COLO829 (cell line): ENCODE measurements around the gene MCOLN1.
"Not testable (repeated sequence)": the region's sequence is repeated elsewhere in the genome, so short reads cannot be mapped to it uniquely, and the experiment has no call there.

Source experiments
- DNase-seq: peaks from one replicate; pipeline ENCODE4 v3.0.0; 2012; ENCODE audit warnings: low spot score

MCOLN1 gene

DNA sequence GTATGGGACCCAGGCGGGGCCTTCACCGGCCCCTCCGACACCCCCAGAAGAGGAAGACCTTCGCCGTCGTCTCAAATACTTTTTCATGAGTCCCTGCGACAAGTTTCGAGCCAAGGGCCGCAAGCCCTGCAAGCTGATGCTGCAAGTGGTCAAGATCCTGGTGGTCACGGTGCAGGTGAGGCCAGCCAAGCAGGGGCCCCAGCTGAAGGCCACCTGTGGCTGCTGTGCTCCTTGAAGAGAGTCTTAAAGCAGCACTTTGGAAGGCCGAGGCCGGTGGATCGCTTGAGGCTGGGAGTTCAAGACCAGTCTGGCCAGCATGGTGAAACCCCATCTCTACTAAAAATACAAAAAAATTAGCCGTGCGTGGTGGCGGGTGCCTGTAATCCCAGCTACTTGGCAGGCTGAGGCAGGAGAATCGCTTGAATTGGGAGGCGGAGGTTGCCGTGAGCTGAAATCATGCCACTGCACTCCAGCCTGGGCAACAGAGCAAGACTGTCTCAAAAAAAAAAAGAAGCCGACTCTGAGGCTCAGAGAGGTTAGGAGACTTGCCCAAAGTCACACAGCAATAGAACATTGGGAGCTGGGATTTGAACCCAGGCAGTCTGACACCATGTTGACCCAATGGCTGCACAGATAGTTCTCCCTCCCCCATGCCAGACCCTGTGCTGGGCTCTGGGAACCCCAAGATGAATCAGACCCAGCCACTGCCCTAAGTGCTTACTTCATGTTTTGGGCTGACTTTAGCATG lies 2.7 kb downstream of the MCOLN1 start:
- DNase-seq, result no peak

DNA sequence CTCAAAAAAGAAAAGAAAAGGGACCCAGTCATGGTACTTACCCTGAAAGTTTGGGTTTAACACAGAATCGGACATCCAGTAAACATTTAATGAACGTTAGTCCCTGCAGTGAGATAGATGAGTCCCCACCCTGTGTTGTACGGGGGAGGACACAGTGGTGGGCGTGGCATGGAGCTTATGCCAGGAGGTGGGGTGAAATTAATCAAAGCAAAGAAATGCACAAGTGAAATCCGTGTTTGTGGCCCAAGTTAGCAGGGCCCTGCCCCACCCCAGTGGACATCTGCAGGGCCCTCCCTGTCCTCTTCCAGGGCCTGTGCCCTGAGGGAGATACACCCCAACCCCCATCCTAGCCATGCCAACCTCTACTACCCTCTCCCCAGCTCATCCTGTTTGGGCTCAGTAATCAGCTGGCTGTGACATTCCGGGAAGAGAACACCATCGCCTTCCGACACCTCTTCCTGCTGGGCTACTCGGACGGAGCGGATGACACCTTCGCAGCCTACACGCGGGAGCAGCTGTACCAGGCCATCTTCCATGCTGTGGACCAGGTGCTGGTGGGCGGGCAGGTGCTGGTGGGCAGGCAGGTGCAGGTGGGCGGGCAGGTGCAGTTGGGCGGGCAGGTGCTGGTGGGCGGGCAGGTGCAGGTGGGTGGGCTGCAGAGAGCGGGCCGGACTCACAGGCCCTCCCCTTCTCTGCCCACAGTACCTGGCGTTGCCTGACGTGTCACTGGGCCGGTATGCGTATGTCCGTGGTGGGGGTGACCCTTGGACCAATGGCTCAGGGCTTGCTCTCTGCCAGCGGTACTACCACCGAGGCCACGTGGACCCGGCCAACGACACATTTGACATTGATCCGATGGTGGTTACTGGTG lies 3.9 kb downstream of the MCOLN1 start:
- no peak for DNase-seq

DNA sequence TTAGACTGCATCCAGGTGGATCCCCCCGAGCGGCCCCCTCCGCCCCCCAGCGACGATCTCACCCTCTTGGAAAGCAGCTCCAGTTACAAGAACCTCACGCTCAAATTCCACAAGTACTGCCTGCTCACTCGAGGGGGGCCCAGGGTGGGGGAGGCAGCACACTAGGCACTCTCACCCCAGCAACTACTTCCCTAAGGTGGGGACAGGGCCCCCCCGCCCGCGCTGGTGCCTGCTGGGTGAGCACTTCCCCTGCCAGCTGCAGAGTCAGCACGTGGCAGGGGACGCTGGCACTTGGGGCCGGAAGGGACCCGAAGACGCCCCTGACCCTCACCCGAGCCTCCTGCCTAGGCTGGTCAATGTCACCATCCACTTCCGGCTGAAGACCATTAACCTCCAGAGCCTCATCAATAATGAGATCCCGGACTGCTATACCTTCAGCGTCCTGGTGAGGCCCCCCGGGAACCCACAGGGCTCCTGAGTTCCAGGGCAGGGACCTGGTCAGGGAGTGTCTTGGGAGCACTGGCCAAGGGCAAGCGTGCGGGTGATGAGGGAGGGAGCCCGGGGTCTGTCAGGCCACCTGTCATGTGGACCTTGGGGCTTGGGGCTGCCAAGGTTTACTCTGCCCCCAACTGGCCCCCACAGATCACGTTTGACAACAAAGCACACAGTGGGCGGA lies 5.2 kb downstream of the MCOLN1 start:
- no peak for DNase-seq

DNA sequence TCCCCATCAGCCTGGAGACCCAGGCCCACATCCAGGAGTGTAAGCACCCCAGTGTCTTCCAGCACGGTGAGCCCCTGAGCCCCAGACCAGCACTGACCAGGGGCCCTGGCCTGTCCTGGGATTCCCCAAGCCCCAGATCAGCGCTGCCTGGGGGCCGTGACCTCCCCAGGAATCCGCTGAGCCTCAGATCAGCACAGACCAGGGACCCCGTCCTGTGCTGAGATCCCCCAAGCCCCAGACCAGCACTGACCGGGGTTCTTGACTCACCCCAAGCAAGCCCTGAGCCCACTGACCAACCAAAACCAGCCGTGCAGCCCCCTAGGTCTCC lies 5.7 kb downstream of the MCOLN1 start:
- no peak for DNase-seq

DNA sequence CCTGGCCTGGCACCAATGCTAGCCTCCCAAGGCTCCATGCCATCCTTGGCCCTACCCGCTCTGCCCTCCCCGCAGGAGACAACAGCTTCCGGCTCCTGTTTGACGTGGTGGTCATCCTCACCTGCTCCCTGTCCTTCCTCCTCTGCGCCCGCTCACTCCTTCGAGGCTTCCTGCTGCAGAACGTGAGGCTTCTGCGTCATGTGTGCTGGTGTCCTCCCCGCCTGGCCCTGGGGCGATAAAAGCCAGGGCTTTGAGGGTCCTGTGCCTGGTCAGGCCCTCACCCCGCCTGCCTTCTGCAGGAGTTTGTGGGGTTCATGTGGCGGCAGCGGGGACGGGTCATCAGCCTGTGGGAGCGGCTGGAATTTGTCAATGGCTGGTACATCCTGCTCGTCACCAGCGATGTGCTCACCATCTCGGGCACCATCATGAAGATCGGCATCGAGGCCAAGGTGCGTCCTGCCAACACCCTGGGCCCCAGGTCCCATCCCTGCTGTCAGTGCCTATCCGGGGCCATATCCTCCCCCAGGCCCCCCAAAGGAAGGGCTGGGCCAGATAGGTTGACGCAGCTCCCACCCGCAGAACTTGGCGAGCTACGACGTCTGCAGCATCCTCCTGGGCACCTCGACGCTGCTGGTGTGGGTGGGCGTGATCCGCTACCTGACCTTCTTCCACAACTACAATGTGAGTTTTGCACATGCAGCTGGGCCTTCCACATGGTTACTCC lies 6.3 kb downstream of the MCOLN1 start:
- DNase-seq, result no peak

DNA sequence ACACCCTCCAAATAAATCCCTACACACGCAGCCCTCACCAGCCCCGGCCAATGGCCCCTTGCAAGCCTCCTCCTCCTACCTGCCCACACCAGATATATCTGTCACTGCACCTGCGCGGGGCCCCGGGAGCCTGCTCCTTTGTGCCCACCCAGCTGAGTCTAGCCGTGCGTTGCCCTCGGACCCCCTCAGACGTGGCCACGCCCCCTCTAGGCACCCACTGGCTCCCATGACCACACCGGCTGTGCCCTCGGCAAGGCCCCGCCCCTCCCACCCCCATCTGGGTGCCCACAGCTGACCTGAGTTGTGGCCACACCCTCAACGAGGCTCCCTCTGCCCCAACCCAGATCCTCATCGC lies 6.8 kb downstream of the MCOLN1 start:
- DNase-seq, result no peak

DNA sequence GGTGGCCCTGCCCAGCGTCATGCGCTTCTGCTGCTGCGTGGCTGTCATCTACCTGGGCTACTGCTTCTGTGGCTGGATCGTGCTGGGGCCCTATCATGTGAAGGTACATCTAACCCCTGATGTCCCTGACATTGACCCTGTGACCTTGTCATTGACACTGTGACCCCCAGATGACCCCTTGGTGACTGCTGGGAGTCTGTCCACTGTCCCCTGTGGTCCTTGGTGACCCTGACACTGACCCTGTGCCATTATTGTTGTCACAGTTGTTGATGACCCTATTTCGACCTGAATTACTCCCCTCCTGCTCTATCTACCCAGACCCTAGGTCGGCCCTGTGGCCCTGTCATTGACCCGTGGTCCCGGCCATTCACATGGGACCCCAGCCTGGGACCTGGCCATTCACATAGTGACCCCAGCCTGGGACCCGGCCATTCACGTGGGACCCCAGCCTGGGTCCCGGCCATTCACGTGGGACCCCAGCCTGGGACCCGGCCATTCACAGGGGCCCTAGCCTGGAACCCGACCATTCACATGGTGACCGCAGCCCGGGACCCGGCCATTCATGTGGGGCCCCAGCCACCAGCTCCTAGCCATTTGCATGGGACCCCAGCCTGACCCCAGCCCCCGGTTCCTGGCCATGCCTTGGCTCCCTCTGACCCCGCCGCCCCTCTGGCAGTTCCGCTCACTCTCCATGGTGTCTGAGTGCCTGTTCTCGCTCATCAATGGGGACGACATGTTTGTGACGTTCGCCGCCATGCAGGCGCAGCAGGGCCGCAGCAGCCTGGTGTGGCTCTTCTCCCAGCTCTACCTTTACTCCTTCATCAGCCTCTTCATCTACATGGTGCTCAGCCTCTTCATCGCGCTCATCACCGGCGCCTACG lies 7.4 kb downstream of the MCOLN1 start:
- no peak for DNase-seq

DNA sequence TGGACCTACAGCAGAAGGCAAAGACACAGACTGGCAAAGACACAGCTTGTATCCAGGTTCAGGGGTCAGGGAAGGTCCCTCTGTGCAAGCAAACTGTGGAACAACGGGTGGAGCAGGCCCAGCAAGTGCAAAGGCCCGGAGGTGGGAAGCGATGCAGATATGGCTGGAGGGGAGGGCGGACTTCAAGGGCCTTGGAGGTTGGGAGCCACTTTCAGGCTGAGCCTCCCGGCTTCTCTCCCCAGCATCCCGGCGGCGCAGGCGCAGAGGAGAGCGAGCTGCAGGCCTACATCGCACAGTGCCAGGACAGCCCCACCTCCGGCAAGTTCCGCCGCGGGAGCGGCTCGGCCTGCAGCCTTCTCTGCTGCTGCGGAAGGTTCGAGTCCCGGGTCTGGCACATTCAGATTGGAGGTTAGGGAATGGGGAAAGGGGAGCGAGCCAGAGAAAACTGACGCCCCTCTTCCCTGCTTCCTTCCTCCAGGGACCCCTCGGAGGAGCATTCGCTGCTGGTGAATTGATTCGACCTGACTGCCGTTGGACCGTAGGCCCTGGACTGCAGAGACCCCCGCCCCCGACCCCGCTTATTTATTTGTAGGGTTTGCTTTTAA lies 11.0 kb downstream of the MCOLN1 start:
- DNase-seq, result no peak

DNA sequence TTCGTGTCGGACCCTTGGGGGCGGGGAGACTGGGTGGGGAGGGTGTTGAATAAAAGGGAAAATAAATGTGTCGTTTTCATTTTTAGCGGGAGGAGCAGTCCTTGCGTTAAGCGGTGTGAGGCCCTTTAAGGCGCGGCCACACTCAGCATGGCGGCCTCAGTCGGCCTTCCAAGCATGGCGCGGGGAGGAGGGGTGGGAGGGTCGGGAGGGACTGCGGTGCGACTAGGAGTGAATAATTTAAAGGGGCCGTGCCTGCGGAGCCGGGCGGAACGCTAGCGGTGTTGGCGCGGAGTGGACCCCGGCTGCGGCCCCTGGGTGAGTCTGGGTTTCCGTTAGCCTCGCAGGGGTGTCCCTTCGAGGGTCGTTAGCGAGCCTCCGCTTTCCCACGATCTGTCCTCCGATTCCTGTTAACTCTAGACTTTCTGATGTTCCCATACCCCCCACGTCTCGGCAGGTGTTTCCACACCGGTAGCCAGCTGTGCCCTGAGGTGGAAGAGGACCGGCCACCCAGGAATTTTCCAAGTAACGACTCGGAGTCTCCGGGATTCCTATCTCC lies 11.6 kb downstream of the MCOLN1 start:
- DNase-seq, result peak; percentile 74

DNA sequence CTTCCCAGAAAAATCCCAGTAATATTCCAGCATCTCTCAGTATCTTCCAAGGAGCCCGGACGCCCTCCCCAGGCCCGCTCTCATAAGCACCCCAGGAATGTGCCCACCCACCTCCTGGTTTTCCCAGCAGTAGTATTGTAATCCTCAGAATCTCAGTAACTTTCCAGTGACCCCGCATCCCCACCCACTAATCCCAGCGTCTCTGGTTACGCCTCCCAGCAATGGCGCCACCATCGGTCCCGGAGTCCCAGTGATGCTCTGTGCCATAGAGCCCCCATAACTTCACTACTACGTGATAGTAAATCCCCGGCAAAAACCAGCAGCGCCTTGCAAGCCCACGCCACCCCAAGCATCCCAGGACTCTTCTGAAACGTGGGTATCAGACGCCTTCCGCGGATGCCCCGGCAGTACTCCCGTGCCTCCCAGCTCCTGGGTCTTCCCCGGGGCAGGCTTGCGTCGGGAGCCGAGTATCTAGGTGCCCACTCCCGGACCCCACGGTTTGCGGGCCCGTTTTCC lies 12.2 kb downstream of the MCOLN1 start:
- no peak for DNase-seq

DNA sequence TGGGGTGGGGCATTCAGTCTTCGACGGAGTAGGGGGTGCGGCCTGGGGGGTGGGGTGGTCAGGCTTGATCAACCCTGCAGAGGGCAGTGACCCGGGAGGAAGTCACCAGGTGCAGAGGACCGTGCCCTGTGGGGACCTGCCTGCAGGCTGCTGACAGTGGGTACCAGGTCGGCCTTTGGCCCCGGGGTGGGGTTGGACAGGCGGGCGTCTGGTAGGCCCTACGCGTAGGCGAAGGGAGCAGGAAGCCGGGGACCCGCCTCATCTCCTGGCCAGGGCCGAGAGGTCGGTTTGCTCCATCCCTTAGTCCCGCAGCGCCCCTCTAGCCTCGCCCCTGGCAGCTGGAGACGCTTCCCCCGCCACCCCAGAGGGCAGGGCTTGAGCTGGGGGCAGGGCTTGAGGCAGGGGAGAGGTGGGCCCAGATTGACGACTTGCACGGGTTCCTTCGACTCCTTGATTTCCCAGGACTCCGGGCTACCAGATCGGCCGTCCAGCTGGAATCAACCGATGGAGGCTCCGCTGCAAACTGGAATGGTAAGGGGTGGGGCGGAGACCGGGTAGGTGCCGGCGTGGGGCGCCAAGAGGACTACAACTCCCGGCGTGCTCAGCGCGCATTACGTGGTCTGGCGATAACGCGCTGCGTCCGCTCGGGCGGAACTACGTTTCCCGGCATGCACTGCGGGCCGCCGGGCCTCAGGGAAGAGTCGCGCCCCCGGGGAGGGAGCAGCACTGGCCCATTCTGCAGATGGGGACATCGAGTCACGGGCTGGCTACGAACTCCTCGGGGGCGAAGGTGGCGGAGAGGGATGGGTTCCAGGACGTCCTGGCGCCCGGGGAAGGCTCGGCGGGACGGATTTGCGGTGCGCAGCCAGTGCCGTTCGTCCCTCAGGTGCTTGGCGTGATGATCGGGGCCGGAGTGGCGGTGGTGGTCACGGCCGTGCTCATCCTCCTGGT lies 12.9 kb downstream of the MCOLN1 start, which contains the start of gene PNPLA6:
Gene PNPLA6 (plus strand): TSS at position 671 of the 951 bp plus-strand sequence. CDS start 72 bp downstream, at position 743.
- DNase-seq, result peak; percentile 93

DNA sequence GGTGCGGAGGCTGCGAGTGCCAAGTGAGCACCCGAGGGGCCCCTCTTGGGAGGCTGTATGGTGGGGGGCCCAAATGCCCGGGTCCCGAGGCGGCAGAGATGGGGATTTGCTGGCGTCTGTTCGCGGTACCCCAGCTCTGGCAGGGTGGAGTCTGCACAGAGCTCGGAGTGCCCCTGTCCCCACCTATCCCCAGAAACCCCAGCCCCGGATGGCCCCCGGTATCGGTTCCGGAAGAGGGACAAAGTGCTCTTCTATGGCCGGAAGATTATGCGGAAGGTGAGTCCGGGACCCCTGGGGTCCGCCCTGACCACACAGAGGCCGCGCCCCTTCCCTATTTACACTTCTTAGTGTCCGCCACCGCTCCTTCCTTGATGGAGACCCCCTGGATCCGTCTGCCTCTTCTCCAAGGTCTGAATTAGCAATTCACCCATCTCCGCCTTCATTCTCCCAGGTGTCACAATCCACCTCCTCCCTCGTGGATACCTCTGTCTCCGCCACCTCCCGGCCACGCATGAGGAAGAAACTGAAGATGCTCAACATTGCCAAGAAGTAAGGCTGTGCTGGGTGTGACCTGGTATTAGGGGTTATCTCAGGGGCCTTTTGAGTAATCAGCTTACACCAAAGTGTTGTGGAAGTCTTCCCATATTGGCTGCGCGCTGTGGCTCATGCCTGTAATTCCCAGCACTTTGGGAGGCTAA lies 13.7 kb downstream of the MCOLN1 start:
- no peak for DNase-seq

DNA sequence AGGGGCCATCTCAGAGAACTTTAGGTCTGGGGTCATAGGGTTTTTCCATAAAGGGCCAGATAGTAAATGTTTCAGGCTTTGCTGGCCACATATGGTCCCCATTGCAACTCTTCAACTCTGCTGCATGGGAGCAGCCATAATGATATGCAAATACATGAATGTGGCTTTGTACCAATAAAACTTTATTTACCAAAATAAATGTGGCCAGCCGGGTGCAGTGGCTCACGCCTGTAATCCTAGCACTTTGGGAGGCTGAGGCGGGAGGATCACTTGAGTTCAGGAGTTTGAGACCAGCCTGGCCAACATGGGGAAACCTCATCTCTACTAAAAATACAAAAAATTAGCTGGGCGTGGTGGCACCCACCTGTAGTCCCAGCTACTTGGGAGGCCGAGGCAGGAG lies 16.6 kb downstream of the MCOLN1 start:
- not testable (repeated sequence) for DNase-seq

DNA sequence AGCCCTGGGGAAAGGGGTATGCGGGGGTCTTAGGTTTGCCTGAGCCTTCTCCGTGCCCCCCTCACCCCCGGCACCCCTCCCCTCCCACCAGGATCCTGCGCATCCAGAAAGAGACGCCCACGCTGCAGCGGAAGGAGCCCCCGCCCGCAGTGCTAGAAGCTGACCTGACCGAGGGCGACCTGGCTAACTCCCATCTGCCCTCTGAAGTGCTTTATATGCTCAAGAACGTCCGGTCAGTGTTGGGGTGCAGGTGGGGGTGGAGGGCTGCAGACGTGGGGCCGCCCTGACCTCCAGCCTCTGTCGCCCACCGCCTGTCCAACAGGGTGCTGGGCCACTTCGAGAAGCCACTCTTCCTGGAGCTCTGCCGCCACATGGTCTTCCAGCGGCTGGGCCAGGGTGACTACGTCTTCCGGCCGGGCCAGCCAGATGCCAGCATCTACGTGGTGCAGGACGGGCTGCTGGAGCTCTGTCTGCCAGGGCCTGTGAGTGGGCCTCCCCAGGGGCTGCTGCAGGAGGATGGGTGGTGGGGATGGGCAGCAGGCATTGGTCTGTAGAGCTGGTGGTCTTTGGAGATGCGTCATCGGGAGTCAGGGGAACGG lies 17.5 kb downstream of the MCOLN1 start:
- DNase-seq, result no peak

DNA sequence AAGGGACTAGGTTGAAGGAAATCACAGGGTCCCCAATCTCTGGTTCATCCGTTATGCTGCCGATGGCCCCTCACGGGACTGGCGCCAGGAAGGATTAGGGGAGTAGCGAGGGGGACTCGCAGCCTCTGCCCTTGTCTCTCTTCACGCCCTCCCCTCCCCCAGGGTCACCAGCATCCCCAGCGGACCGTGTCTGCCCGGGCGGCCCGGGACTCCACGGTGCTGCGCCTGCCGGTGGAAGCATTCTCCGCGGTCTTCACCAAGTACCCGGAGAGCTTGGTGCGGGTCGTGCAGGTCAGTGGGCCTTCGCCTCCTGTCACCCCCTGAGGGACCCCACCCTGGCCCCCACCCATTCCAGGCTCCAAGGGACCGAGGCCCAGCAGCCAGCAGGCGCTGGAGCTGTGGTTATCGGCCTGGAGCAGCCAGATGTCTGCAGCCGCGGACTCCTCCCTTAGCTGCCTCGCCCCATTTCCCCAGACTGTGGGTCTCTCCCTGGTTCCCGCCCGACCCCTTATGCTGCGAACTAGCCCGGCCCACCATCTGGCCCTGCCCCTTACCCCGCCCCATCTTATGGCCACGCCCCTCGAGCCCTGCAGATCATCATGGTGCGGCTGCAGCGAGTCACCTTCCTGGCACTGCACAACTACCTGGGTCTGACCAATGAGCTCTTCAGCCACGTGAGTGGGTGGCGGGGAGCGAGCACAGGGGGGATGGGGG lies 18.5 kb downstream of the MCOLN1 start:
- no peak for DNase-seq

DNA sequence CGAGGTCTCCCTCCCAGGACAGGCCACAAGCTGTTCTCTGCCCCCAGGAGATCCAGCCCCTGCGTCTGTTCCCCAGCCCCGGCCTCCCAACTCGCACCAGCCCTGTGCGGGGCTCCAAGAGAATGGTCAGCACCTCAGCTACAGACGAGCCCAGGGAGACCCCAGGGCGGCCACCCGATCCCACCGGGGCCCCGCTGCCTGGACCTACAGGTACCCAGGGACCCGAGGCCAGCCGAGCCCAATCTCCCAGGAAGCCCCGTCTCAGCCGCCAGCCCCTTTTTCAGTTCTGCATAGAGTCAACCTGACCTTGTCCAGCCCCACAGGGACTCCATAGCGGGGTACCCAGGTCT lies 19.0 kb downstream of the MCOLN1 start:
- no peak for DNase-seq

DNA sequence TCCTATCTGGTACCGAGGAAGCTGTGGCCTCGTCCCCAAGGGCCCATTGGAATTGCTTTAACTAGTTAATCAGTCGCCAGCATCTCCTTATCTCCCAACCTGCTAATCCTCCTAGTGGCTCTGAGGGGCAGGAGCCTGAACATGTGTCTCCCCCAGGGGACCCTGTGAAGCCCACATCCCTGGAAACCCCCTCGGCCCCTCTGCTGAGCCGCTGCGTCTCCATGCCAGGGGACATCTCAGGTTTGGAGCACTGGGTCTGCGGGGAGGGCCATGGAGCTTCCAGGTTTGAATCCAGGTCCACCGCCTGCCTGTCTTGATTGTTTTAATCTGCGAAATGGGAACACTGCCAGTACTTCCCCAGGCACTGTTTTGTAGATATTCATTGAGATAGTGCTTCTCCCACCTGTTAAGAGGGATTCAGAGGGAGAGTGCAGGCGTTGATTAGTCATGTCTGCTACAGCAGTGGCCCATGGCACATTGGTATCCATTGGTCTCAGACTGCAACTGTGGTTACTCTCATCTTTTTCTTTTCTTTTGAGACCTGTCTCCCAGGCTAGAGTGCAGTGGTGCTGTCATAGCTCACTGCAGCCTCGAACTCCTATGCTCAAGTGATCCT lies 19.5 kb downstream of the MCOLN1 start:
- no peak for DNase-seq
